Mucosa of rectum (tissue), 2 donors: ENCODE measurements around the gene GPR89B.
"Not testable (repeated sequence)": the region's sequence is repeated elsewhere in the genome, so short reads cannot be mapped to it uniquely, and the experiment has no call there.

Source experiments
- H3K27ac ChIP-seq, 2 donors: one replicate each; pipeline ENCODE4 v1.7.0; 2013; ENCODE audit warnings: inconsistent platforms in 2 of 2, low read depth in 2 of 2, low read length in 2 of 2
- H3K27me3 ChIP-seq, 2 donors: one replicate each; pipeline ENCODE4 v1.7.0; 2013; ENCODE audit warnings: low read length in 2 of 2; ENCODE audit not compliant: control insufficient read depth in 2 of 2, insufficient read depth in 2 of 2
- H3K36me3 ChIP-seq, 2 donors: one replicate each; pipeline ENCODE4 v1.7.0; 2013; ENCODE audit warnings: low read length in 2 of 2; ENCODE audit not compliant: control insufficient read depth in 2 of 2, insufficient read depth in 2 of 2
- H3K4me1 ChIP-seq, 2 donors: one replicate each; pipeline ENCODE4 v1.7.0; 2013; ENCODE audit warnings: low read length in 2 of 2, mild to moderate bottlenecking in 1 of 2; ENCODE audit not compliant: control insufficient read depth in 2 of 2, insufficient read depth in 2 of 2
- H3K4me3 ChIP-seq, 2 donors: one replicate each; pipeline ENCODE4 v1.7.0; 2013; ENCODE audit warnings: low read length in 2 of 2
- H3K9ac ChIP-seq, 2 donors: one replicate each; pipeline ENCODE4 v1.7.0; 2013; ENCODE audit warnings: low read length in 2 of 2, low read depth in 1 of 2, mild to moderate bottlenecking in 1 of 2
- H3K9me3 ChIP-seq, 2 donors: one replicate each; pipeline ENCODE4 v1.7.0; 2013; ENCODE audit warnings: low read length in 2 of 2; ENCODE audit not compliant: control insufficient read depth in 2 of 2
- donor health status: healthy.
- donor health status: Normal muscosa, but diverticular disease.

GPR89B gene

DNA sequence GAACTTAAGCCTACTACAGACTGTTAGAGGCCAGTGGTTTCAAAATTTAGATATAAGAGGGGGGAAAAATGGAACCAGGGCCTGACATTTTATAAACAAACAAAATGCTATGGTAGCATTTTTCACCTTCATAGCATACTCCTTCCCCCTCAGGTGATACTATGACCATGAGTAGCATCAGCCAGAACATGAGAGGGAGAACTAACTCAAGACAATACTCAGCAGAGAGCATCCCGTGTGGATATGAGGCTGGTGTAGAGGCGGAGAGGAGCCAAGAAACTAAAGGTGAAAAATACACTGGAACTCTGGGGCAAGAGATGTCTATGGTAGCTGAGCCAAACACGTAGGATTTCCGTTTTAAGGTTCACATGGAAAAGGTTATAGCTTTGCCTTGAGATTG, 64.7 kb downstream of the GPR89B start:
- H3K9ac ChIP-seq, H3K9me3 ChIP-seq, H3K27ac ChIP-seq, H3K4me3 ChIP-seq, H3K27me3 ChIP-seq, H3K4me1 ChIP-seq, H3K36me3 ChIP-seq: not testable (repeated sequence)

DNA sequence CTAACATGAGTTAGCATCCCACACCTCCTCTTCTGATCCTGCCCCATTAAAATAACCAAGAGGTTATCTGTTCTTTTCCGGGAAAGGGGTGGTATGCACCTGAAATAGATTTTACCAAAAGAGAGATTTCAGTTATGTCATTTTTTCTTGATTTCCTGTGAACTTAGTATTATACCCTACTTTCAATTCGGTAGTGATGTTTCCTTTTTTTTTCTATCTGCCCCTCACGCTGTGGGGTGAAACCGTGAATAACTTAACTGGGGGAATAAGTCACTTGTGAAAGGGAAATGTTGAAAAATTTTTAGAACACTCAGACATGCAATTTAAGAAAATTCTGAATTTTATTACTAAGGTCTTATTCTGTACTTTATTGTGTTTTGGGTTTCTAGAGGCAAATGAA, 65.2 kb downstream of the GPR89B start:
- H3K36me3 ChIP-seq, H3K27me3 ChIP-seq, H3K27ac ChIP-seq, H3K4me3 ChIP-seq, H3K9ac ChIP-seq, H3K4me1 ChIP-seq, H3K9me3 ChIP-seq: not testable (repeated sequence)

DNA sequence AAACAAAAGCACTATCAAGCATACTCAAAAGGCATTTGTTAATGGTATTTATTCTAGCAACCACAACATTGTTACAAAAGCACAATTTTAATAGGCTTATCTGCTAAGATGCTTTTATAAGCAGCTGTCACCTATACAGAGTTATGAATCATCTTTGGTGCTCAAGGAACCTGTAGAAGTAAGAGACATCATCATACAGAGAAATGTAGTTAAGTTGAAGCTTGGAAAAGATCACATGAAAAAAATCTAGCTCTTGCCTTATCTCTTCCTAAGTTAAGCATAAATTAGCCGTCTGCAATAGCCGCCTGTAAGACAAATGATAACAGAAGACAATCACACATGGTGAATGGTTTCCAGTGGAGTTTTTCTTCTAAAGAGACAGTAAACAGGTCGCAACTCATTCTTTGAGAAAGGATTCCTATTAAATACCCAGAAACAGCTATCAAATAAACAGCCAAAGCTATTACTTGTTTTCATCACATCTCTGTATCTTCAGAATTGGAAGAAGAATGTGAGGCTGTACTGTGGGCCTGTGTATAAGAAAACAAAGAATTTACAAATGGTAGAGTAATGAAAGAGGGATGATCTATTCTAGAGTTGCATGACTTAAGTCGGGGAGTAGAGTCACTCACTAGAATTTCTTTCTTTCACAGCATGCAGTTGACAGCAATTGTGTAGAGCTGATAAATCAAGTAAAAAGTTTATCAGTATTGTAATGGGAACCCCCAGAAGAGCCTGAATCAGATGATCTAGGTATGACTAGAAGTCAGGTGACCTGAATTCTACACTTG, 65.8 kb downstream of the GPR89B start:
- not testable (repeated sequence) for H3K4me3 ChIP-seq, H3K9ac ChIP-seq, H3K27ac ChIP-seq, H3K27me3 ChIP-seq, H3K36me3 ChIP-seq, H3K4me1 ChIP-seq, H3K9me3 ChIP-seq

DNA sequence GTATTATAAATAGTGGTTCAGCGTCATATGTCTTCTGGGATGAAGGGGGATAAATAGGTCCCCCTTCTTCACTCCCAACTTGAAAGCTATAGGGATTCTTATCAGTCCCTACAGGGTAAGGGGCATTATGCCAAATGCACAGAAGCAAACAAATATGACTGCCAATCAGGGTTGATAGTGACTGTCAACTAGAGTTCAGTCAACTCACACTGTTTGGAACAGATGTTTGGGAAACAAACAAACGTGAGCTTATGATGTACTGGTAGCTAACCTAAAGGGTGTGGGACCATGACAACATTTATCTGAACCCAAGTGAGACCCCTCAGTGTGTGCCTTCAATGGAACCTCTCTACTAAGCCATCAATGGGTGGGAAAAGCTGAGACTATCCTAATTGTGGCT, 67.9 kb downstream of the GPR89B start:
- not testable (repeated sequence) for H3K9me3 ChIP-seq, H3K4me3 ChIP-seq, H3K36me3 ChIP-seq, H3K27ac ChIP-seq, H3K27me3 ChIP-seq, H3K4me1 ChIP-seq, H3K9ac ChIP-seq

DNA sequence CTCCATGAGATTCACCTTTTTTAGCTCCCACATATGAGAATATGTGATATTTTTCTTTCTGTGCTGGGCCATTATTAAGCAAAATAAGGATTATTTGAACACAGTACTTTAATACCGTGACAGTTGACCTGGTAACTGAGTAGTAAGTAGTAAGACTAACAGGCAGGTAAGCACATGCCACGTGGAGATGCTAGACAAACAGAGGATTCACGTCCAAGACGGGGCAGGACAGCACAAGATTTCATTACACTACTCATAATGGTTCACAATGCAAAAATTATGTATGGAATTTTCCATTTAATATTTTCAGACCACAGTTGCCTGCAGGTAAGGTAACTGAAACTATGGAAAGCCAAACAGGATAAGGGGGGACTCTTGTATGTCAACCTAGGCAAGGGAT, 79.5 kb downstream of the GPR89B start:
- H3K4me1 ChIP-seq, H3K27ac ChIP-seq, H3K9ac ChIP-seq, H3K36me3 ChIP-seq, H3K27me3 ChIP-seq, H3K9me3 ChIP-seq, H3K4me3 ChIP-seq: not testable (repeated sequence)

DNA sequence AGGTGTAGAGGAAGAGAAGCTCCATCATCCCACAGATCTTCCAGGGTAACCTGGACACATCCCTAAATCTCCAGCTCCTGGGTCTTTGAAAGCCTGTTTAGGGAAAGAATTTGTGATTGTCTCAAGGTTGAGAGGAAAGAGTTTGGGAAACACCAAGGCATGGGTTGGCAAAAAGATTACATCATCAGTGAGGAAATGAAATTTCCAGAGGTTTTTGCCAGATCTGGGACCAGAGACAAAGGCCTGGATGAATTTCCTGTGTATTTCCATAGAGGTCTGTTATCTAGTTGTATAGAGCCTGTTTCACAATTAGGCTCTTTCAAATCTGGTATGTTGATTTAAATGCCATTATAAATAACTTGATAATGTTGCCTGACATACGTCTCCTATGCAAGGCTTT, 82.3 kb downstream of the GPR89B start:
- no peak overlapping the region for H3K27ac ChIP-seq
- no peak overlapping the region for H3K4me3 ChIP-seq
- H3K36me3 ChIP-seq = no peaks in the 10 kb centered on the region
- H3K4me1 ChIP-seq = no peaks in the 10 kb centered on the region
- no peaks in the 10 kb centered on the region for H3K9me3 ChIP-seq
- H3K9ac ChIP-seq = no peak overlapping the region
- H3K27me3 ChIP-seq = peaks cover 6 to 7% of the 10 kb centered on the region in 2 donors

DNA sequence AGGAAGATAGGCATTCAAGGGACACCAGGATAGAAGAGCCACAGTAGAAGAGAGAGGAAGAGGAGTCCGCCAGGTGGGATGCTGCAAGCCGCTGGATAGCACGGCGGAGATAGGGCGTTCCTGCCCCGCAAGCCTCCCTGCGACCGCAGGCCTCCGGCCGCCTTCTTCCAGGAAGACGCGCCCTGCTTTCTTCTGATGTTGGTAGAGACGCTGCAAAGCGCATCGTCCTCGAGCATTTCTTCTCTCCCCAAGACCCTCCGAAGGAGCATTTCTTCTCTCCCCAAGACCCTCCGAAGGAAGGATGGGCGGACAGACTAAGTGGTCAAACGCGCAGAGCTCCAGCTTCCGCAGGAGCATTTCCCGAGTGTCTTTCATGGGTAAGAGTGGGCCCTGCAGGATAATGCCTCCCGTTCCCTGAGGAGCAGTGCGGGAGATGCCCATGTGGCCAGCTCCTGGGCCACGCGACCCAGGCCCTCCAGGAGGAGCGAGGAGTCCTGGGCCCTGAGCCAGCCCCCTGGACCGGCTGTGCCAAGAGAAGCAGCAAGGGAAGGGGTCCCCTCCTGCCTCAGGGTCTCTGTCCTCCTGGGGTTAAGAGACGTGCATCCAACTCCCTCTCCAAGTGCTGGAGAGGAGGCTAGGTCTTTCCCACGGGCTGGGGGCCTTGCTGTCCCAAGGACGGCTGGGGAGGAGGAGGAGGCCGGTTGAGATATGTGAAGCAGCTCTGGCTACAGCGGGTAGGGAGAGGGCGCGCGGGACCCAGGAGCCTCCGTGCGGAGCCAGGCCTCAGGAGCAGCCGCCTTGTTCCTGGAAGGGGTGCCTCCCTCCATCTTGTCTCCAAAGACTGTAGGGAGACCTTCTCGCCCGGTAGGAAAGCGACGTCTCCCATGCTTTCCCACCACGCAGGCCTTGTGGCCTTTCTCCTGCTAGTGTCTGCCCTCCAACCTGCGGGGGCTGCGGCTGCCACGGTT, 85.2 kb downstream of the GPR89B start:
- not testable (repeated sequence) for H3K4me3 ChIP-seq, H3K9ac ChIP-seq, H3K36me3 ChIP-seq, H3K27ac ChIP-seq, H3K9me3 ChIP-seq, H3K27me3 ChIP-seq, H3K4me1 ChIP-seq

DNA sequence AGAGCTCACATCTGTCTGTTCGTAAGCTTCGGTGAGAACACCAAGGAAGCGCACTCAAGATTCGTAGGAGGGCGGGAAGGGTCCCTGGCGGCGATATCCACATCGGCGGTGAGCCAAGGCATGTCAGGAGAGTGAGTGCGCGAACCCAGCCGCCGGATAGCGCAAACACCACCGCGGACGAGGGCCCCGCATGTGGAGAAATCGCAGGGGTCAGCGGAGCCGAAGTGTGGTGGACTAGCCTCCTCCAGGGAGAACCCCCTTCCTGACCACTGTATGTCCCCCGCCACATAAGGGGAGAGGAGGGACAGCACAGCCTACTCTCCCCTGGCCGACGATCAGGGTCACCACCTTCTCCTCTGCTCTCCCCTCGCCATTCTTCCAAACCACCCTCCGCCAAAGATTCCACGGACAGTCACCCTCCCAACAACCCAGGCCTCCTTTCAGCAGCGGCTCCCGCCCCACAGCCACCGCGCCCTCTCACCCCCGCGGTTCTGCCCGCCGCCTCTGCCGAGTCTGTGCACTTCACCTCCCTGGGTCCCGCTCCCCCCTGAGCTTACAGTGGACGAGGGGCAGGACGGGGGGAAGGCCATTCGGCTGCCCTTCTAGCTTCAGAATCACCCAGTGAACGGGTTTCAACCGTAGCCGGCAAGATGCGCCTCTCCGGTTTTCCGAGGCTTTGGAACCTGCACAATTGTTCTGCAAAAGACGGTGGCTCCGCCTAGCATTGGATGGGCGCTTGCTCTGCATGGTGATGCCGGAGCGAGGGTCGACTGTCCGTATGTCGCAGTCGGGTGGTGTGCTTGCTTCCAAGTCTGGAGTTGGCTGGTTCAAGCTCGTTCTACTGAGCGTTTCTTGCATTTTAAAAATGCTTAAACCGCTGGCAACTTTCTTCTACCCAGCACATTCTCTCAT, 86.3 kb downstream of the GPR89B start:
- not testable (repeated sequence) for H3K9me3 ChIP-seq, H3K27me3 ChIP-seq, H3K27ac ChIP-seq, H3K36me3 ChIP-seq, H3K4me1 ChIP-seq, H3K9ac ChIP-seq
- peak overlapping the region in 1 of 2 donors; percentile 7 for H3K4me3 ChIP-seq

DNA sequence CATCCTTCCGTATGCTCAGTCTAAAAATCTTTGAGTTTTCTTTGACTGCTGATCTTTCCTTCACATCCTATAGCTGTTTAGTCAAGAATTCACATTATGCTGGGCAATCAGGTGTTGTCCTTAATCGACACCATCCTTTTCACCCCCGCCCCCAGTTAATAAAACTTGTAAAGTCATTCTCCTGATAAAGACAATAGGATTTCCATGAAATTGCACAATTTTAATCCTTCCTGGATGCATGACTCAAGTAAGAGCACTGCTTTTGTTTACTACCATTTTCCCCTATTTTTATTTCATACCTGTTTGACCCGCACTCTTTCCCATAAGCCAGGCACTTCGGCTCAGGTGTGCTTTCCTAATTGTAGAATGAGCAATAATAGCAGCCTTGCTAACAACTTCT, 96.7 kb downstream of the GPR89B start:
- not testable (repeated sequence) for H3K4me3 ChIP-seq

DNA sequence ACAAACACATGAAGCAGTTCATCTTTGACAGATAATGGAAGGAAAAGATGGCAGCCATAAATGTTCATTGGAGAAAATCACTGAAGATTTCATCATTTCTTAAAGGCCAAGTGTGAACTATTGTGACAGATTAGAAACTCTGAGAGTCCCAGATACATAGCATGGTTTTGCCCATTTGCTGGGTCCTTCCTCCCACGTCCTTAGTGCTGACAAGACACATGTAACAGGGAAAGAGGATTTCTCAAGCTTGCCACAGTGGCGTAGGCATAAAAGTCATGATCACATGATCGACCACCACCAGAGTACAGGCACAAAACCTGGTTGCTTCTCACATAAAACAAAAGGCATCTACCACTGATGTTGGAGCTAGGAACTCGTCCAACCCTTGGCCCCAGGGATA, 98.8 kb downstream of the GPR89B start:
- H3K27me3 ChIP-seq, H3K4me1 ChIP-seq, H3K9me3 ChIP-seq, H3K4me3 ChIP-seq, H3K27ac ChIP-seq, H3K9ac ChIP-seq, H3K36me3 ChIP-seq: not testable (repeated sequence)

More for the DNA sequence above, 96.7 kb downstream of the GPR89B start:
- not testable (repeated sequence) for H3K4me1 ChIP-seq, H3K36me3 ChIP-seq, H3K27ac ChIP-seq, H3K9ac ChIP-seq, H3K27me3 ChIP-seq, H3K9me3 ChIP-seq
